Endometrium (tissue), 2 donors: ENCODE measurements around the gene TIMM9.
A peak's percentile ranks its signal among the peaks of the same experiment; 100 is the strongest.
"Not testable (repeated sequence)": the region's sequence is repeated elsewhere in the genome, so short reads cannot be mapped to it uniquely, and the experiment has no call there.

Source experiments
- FAIRE-seq: peaks from 2 replicates; lab custom pipeline; 2012; peaks lifted over from hg19 to GRCh38; lab: Jason Lieb, UNC
- donor health status: control.
- donor health status: control.

Gene TIMM9, protein sequence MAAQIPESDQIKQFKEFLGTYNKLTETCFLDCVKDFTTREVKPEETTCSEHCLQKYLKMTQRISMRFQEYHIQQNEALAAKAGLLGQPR

DNA sequence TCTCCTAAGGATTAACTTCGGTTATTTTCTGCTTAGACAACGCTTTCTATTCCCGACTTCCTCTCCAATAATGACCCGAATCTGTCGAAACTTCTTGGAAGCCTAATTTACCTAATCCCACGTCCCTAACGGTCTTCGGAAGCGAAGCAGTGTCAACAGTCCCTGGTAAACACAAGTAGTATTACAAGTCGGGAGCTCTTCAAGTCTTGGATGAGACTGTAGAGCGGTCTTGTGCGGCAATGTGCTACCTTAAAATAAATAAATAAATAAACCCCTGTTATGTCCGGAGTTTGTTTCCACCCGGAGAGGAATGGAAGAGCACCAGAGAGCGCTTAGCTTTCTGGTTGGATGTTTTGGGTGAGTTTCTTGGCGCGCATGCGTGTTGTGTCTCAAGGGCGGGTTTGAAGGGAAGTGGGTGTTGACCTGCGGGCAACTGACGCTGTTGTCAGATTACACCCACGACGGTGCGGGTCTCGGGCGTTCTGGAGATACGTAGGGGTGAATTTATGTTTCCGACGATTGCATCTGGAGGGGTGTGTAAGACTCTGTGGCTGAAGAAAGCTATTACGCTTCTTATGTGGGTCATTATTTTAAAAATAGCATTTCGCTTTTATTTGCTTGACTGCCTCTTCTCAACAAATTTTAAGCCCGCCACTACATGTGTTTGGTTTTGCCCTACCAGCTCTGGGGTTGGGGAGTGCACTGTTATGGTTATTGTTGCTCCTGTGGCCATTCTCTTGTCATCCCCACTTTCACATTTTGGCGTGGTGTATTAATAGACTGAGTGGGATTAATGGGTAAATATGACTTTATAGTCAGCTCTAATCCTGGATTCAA is at the start of gene TIMM9, which contains the start of gene KIAA0586:
TSS of gene TIMM9 (minus strand) at position 251 of the 837 bp plus-strand sequence. CDS start 15,586 bp downstream, outside the sequence.
TSS of gene KIAA0586 (plus strand) at position 439 of the 837 bp plus-strand sequence. CDS start 546 bp downstream, outside the sequence.
- peak; percentile 80 for FAIRE-seq

DNA sequence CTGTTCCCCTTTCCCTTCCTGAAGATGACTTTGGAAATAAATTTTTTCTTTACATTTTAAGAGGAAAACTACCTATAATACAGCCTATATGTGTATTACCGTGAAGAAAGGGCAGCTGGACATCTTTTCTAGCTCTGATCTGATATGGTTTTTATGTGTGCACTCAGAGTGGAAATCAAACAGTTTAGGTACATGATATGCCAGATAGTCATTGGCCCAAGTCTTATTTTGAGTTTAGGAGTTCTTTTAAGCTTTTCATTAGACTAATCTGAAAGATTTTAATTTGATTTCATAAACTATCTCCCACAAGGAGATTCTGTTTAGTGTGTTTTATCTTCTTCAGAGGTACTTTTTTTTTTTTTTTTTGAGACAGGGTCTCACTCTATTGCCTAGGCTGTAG is 49.0 kb upstream of the TIMM9 start:
- no peak for FAIRE-seq

DNA sequence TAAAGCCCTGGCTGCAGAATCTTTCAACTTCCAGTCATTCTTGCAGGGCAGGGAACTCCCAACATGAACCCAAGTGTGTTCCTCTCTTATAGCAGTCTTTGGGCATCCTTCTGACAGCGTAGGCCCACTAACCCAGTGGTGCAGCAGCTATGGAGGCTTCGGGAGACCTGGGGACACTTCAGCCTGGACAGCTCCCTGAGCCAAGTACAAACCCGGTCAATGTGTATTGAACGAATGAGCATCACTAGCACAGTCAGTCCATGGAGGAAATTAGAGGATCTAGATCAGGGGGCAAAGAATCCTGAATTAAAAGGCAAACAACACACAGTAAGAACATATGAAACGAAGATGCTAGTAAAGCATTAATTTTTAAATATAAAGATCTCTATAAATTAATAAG is 42.0 kb upstream of the TIMM9 start:
- no peak for FAIRE-seq

DNA sequence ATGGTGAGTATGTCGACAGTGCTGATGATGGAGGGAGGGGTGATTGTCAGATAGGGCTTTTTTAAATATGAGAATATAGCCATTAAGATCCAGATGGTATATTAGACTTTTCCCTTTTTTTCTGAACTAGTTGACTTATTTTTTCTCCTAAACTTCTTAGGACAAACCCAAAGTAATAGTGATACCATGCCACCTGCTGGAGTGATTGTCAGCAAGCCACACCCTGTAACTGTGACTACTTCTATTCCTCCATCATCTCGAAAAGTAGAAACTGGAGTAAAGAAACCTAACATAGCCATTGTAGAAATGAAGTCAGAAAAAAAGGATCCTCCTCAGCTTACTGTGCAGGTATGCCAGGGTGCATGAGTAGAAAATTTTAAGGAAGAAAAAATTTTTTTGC is 40.2 kb upstream of the TIMM9 start:
- no peak for FAIRE-seq

DNA sequence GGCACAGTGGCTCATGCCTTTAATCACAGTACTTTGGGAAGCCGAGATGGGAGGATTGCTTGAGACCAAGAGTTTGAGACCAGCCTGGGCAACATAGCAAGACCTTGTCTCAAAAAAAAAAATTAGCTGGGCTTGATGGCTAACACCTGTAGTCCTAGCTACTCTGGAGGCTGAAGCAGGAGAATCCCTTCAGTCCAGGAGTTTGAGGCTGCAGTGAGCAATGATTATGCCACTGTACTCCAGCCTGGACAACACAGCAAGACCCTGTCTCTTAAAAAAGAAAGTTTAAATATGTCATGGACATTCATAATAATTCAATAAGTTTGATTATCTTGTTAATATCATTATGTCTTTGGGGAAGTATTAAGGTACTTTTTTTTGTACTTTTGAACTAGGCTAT is 39.1 kb upstream of the TIMM9 start:
- no peak for FAIRE-seq

DNA sequence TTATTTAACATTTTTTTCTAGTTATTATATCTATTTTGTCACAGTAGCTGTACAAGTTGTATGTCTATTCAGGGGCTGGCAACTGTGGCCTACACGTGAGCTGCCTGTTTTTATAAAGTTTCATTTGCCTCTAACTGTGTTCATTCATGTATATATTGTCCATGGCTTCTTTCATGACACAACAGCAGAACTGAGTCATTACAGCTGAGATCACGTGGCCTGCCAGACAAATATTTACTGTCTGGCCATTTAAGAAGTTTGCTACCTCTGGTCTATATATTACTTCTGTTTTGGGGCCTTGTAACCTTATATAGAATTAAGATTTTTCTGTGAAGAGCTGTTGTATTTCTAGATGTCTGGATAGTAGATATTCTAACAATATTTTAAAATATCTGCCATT is 38.1 kb upstream of the TIMM9 start:
- FAIRE-seq, result no peak

DNA sequence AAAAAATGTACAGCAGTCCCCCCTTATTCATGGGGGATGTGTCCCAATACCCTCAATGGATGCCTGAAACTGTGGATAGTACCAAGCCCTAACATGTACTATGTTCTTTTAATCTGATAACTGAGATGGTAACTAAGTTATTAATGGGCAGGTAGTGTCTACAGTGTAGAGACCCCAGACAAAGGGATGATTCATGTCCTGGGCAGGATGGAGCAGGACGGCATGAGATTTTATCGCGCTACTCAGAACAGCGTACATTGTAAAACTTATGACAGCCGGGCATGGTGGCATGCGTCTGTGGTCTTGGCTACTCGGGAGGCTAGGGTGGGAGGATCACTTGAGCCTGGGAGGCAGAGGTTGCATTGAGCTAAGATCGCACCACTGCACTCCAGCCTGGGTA is 37.3 kb upstream of the TIMM9 start:
- no peak for FAIRE-seq

DNA sequence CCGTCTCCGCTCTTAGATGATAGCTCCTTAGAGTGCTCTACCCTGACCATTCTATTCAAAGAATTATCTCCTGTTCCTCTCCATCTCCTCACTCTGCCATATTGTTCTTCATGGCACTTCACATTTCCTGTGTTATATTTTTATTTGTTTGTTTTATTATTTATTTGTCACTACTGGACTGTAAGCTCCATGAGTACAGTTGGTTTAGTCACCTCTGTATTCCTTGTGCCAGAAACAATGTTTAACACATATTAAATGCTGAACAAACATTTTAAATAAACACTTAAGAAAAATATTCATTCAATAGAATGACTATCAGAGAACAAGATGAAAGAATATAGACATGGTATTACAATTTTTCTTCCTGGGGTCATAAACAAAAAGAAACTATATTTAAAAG is 35.8 kb upstream of the TIMM9 start:
- no peak for FAIRE-seq

DNA sequence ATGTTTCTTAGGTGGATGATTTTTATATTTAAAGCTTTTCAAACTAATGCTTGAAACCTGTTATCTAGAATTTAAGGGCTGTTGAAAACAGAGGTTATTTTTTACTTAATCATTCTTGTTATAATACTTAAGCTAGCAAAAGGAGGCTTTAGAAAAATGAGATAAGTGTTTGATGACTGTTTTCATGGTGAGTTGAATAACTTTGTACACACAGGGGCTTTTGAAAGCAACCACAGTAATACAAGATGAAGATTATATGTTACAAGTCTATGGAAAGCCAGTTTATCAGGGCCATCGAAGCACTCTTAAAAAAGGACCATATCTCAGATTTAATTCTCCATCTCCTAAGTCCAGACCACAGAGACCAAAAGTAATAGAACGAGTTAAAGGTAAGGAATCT is 33.4 kb upstream of the TIMM9 start:
- no peak for FAIRE-seq

DNA sequence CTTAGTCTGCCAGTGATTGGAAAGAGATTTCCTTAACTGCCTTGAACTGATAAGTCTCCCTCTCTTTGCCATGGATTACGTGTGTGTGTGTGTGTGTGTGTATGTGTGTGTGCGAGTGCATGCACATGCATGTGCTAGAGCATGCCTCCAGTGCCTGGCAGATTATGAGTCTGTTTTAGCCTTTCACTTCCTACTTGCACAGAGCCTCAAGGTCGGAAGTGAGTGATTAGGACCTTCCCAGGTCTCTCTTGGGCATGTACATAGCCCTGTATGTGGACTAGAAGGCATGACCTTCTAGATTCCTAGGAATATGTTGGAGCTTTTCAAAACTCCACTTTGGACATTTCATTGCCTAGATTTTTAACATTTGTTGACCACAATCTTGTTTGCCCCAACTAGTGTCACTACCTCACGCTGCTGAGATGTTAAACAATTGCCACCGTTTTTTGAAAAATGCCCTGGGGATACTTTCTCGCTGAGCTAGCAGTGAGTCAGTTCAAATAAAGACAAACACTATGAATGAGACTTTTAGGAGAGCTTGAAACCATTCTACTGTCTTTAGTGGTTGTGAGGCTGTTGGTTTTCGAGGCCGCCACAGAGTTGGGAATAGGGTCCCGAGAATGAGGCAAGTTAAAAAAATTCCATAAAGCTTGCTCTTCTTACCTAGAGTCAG is 28.4 kb upstream of the TIMM9 start:
- no peak for FAIRE-seq

DNA sequence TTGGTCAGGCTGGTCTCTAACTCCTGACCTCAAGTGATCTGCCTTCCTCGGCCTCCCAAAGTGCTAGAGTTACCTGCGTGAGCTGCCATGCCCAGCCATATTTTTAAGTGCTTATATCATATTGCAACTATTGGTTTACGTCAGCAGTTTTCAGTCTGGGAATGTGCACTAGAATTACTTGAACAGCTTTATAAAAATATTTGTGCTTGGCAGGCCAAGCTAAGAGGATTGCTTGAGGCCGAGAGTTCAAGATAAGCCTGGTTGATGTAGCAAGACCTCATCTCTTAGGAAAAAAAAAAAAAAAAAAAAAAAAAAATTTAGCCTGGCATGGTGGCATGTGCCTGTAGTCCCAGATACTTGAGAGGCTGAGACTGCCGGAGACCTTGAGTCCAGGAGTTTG is 17.3 kb upstream of the TIMM9 start:
- no peak for FAIRE-seq

DNA sequence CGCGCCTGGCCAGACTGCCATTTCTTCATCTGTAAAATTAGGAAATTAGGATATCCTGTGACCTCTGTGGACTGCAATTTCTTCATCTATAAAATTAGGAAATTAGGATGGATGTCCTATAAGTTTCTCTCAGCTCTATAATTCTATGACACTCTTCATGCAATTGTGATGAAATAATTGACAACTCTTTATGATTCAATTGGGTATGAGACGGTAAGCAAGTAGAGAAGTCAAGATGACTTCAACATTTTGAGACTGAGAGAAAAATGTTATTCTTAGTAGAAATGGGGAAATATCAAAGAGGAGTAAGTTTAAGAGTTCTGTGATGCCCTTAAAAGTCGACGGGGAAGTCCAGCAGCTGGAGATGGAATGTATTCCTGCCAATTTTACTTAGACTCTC is 12.1 kb upstream of the TIMM9 start:
- no peak for FAIRE-seq

DNA sequence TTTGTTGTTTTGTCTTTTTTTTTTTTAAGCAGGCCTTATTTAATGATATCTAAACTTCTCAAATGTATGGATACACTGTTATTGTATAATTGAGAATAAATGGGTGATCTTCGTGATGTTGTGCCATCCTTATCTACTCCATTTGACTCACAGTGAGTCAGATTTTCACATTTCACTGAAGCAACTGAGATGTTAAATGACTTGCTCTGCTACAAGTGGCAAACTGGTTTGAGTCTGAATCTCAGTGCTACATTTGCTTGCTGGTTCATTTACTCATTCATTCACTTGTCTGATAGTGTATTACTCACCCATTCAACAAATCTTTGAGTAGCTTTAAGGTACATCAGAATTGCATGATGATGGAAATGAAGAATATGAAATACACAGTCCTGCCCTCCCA is 2.8 kb upstream of the TIMM9 start:
- FAIRE-seq, result no peak

DNA sequence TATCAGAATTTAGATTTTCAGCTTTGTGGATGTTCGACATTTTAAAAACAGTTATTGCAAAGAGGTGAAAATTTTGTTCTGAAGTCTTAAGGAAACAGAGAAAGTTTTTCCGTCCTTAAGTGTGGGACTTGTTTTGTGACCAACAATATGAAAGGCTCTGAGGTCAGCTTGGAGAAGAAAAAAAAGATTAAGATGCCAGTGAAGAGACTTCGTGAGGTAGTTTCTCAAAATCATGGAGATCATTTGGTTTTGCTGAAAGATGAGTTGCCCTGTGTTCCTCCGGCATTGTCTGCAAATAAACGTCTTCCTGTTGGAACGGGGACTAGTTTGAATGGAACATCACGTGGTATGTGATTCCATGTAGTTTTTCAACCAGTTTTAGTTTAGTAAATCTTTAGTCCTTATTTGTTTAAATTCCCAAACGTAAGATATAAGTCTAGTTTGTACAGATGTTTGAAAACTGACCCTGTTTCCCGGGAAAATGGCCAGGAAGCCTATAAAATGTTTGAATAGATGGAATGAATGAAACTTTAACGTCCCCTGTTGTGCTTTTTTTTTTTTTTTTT is 870 bp upstream of the TIMM9 start:
- no peak for FAIRE-seq

DNA sequence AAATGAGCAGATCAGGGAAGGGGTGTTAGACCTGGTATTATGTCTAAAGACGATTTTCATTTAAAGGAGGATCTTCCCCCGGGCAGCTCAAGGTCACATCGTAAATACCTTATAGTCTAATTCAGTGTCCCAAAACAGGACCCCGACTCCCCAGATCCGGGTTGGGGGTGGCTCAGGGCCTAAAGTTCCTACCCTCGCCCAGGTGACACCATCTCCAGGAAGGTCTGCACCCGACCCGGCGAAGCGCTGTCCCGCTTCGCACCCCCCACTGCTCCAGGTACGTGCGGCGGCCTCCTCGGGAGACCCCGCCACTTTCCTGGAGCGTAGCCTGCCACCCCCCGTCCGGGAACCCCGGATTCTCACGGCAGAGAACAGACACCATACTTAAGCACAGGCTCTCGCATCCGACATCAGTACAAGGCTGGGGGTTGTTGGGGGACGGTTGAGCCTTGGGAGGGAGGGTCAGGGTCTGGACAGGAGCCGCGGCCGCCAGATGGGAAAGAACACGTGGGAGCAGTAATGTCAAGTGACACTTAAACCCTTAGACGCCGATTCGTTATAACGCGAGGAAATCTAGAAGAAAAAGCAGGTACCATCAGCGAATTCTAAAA is 556 bp downstream of the TIMM9 start:
- no peak for FAIRE-seq

DNA sequence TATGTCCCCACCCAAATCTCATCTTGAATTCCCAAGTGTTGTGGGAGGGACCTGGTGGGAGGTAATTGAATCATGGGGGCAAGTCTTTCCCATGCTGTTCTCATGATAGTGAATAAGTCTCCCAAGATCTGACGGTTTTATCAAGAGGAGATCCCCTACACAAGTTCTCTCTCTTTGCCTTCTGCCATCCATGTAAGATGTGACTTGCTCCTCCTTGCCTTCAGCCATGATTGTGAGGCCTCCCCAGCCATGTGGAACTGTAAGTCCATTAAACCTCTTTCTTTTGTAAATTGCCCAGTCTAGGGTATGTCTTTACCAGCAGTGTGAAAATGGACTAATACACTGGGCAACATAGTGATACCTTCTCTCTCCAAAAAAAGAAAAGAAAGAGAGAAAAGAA is 10.4 kb downstream of the TIMM9 start:
- FAIRE-seq, result not testable (repeated sequence)

DNA sequence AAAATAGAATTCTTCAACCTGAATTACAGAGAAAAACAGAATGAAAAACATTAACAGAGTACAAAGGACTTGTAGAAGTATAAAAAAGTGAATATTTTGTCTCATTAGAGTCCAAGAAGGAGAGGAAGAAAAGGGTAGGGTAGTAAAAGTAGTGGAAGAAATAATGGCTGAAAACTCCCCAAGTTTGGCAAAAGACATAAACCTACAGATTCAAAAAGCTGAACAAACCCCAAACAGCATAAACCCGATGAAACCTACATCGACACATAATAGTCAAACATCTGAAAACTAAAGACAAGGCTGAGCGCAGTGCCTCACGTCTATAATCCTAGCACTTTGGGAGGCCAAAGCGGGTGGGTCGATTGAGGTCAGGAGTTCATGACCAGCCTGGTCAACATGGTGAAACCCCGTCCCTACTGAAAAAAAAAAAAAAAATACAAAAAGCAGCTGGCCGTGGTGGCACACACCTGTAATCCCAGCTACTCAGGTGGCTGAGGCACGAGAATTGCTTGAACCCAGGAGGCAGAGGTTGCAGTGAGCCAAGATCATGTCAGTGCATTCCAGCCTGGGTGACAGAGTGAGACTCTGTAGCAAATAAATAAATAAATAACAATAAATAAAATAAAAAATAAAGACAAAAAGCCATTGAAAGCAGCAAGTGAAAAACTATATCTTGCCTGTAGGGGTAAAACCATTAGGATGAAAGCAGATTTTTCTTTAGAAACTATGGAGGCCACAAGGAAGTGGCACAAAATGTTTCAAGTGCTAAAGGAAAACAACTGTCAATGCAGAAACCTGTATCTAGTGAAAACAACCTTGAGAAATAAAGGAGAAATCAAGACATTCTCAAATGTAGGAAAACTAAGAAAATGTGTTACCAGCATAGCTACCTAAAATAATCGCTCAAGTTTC is 11.4 kb downstream of the TIMM9 start:
- FAIRE-seq, result no peak

DNA sequence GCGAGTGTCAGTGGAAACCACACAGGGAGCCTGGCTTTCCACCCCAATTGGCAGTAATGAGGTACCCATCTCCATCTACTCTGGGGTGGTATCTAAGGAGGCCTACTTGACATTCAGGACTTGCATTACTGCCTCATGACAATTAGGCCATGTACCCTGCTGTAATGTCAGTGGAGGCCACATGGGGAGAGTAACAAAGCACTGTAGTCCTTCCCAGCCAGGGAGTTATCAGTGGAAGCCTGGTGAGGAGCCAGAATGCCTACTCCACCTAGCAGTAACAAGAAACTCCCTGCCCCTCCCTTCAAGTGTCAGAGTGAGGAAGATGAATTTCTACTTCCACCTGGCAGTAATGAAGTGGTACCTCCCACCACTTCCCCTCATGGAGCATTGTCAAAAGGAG is 12.5 kb downstream of the TIMM9 start:
- no peak for FAIRE-seq

DNA sequence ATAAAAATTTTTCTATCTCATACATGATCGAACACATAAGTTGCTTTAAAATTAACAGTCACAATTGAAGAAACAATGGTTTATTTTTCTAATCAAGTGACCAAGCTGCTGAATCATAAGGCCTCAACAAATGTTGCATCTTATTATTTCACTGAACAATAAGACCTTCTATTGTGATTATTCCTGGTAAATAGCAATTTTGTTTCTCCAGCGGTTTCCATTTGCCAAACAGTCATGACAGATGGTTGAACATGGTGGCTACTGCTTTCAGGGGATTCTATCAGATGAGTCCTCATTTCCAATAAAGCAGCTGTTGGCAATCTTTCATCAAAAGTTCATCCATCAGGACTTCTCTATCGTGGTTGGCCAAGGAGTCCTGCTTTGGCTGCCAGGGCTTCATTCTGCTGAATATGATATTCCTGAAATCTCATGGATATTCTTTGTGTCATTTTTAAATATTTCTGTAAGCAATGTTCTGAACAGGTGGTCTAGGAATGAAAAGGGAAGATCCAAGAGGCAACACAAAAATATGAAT is 18.6 kb downstream of the TIMM9 start:
- no peak for FAIRE-seq

DNA sequence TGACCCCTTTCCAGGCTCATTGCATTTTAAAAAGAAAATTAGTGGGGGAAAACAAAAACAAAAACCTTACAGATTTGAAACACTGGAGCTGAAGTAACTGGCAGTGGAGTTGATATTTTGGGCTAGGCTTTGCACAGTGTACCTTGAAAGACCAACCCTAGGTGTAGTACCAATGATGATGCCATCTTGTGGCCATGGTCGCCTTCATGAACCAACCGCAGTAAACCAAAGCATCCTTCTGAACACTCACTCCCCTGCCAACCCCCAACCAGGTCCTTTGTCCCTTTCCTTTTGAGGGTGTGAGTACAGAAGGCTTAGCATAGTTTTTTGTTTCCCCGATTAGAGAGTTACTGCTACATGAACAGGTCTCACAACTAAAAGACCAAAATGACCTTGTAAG is 25.7 kb downstream of the TIMM9 start:
- FAIRE-seq, result no peak

DNA sequence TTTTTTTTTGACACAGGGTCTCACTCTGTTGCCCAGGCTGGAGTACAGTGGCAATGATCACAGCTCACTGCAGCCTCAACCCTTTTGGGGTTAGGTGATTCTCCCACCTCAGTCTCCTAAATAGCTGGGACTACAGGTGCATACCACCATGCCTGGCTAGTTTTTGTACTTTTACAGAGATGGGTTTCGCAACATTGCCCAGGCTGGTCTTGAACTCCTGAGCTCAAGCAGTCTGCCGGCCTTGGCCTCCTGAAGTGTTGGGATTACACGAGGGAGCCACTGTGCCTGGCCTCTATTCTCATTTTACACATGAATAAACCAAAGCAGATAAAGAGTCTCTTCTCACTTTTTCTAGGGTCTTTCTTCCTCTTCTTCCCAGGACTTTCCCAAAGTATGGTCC is 28.4 kb downstream of the TIMM9 start:
- no peak for FAIRE-seq
